Heart right ventricle (tissue), 16 donors: ENCODE data around the gene KLHL29. TPM values are rescaled to one million over a fixed set of nuclear protein-coding genes. Genes with fewer than 3 reads are reported as not detected.

Experiments
- ATAC-seq, 8 donors: fragments of 200-7000 bp; cut with Tn5 transposase; one replicate each; pipeline ENCODE4 v1.9.1; 2020; ENCODE audit warnings: mild to moderate bottlenecking in 8 of 8, moderate library complexity in 8 of 8, moderate number of reproducible peaks in 1 of 8
- DNase-seq, 2 donors: peaks; one replicate each; pipeline ENCODE4 v3.0.0-alpha.2; 2020
- H3K27ac ChIP-seq, 10 donors: fragments of 200-600 bp; sonication (generic) in 2 of 10; one replicate each; pipeline versions ENCODE4 v1.5.0 to v1.8.0; 2020 to 2022; ENCODE audit warnings: mild to moderate bottlenecking in 3 of 10
- H3K27me3 ChIP-seq, 7 donors: fragments of 200-600 bp; one replicate each; pipeline ENCODE4 v1.8.0; 2021 to 2022; ENCODE audit warnings: mild to moderate bottlenecking in 2 of 7
- H3K36me3 ChIP-seq, 9 donors: fragments of 200-600 bp; sonication (generic) in 1 of 9; one replicate each; pipeline versions ENCODE4 v1.5.0 to v1.8.0; 2020 to 2022; ENCODE audit warnings: mild to moderate bottlenecking in 2 of 9
- H3K4me1 ChIP-seq, 9 donors: fragments of 200-600 bp; sonication (generic) in 1 of 9; one replicate each; pipeline versions ENCODE4 v1.5.0 to v1.8.0; 2020 to 2022; ENCODE audit warnings: mild to moderate bottlenecking in 4 of 9
- H3K4me3 ChIP-seq, 10 donors: fragments of 200-600 bp; sonication (generic) in 2 of 10; one replicate each; pipeline versions ENCODE4 v1.5.0 to v1.8.0; 2020 to 2022; ENCODE audit warnings: mild to moderate bottlenecking in 7 of 10, moderate library complexity in 2 of 10
- H3K9me3 ChIP-seq, 11 donors: fragments of 200-600 bp in 10 of 11; sonication (generic) in 2 of 11; one replicate each; pipeline versions ENCODE4 v1.5.0 to v1.8.0; 2013 to 2022; ENCODE audit warnings: mild to moderate bottlenecking in 2 of 11, control low read depth in 1 of 11, moderate library complexity in 1 of 11
- WGBS, 2 donors: extraction: QIAGEN DNeasy Blood & Tissue Kit; methylation state at CpG; one replicate each; pipeline ENCODE4 v1.1.7; 2013; ENCODE audit warnings: inconsistent platforms in 1 of 2; 5-methylcytosine and 5-hydroxymethylcytosine counted together
- intact Hi-C, 10 donors: fragments of 100-400 bp; cut with DNase I; formaldehyde crosslinking; loops; one replicate each; pipeline versions ENCODE4 v1.11.1 to v1.14.2; 2022
- polyA plus RNA-seq, 2 donors: library from polyadenylated mRNA; stranded (reverse); fragments of 200-250 nt; gene quantifications; one replicate each; pipeline ENCODE4 v1.2.3, GENCODE V29; 2013
- total RNA-seq, 10 donors: library from RNA; stranded (reverse); fragmentation: NEBNext Ultra II Directional in 3 of 10; extraction: Animal tissue kit (Norgen Biotek cat#: 25700) in 3 of 10; gene quantifications; one replicate each; pipeline versions ENCODE4 v1.2.1 to v1.2.4, GENCODE V29; 2021 to 2023
- TF ChIP-seq, protein P1 (sequence below), 9 donors: fragments of 200-600 bp; sonication (generic) in 2 of 9; IDR thresholded peaks; one replicate each; pipeline versions ENCODE4 v1.5.0 to v1.8.0; 2021 to 2022; ENCODE audit warnings: antibody characterized with exemption in 9 of 9, mild to moderate bottlenecking in 5 of 9, moderate library complexity in 1 of 9
- donor health status: Arrhythmogenic right ventricular cardiomyopathy.
- donor health status: ischemic (EF 13 %, LVEDD 7.1; RV severe dilation, severe dysfunction).
- donor health status: healthy with polysubstance abuse.
- donor health status: DM: no; HTN: yes; CAD: no.
- donor health status: DM: no; HTN: no; CAD: no.
- donor health status: ischemic (EF 25% LVEDD 6.9; RV normal size, moderate dysfunction).
- donor health status: ischemic (EF 25% LVEDD 5.7; RV mildly dilated, moderate dysfunction).
- donor health status: healthy.
- donor health status: DM: yes; HTN: yes; CAD: no.
- donor health status: Ischemic cardiomyopathy.
- donor health status: ischemic (EF 35%, LVEDD 5.7; RV mildly dilated, moderate dysfunction).
- donor health status: nonischemic (EF 11% LVEDD 7.7; RV severe dilation, severe dysfunction).
- donor health status: DM: yes; HTN: yes; CAD: no.
- donor health status: PGD.
- donor health status: ischemic (EF 29% LVEDD 5.4; RV normal size, mild dysfunction).
- donor health status: nonischemic (EF 23%, LVEDD 6.1; RV moderate dilation, normal function).

KLHL29 gene
- total and polyA plus RNA-seq, 12 donors: 0.71 to 1.5 (median 1.0) TPM

DNA sequence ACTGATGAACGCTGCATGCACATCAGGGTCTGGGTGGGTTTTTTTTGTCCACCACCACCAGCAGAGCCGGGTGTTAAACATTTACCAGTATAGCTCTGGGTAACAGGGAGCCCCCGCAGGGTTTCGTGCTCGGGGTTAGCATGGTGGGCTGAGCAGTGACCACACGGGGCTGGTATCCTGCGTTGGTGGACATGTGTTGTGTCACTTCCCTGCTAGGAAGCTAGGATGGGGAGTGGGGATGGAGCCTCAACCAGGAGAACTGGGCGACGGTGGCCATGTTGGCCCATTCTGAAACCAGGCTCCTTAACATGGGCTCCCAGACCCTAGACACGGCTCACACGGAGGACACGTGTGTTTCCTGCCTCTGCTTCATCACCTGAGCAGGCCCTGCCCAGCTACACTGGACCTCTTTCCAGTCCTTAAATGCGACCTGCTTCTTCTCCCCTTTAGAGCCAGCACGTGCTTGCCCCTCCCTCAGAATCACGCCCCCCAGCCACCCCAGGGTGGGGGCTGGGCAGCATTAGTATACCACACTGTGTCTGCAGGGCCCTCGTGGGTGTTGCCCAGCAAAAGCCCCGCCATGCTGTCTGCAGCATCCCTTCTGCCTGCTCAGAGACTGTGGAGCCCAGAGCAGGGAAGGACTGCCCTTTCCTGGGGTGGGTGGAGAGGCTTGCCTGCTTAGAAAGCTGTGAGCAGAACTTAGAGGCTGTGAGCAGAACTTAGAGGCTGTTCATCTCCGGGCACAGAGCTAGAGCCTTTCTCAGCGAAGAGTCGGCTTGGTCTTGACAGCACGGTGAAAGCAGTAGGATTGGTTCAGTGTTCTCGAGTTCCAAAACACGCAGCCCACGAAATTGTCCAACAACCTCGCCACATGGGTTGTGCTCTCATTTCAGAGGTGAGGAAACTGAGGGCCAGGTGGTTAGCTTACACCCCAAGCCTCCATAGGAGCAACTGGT lies 142.1 kb downstream of the KLHL29 start:
- peaks cover 0 to 26% (median 10%) of the 10 kb centered on the region in 9 donors for H3K4me1 ChIP-seq
- H3K27ac ChIP-seq: no peak overlapping the region
- DNase-seq: no peak
- H3K9me3 ChIP-seq: no peaks in the 10 kb centered on the region
- intact Hi-C loops: no loop called here
- 90 to 93% methylated on average over 25 of the region's 25 CpGs for WGBS, 2 donors
- no peaks in the 10 kb centered on the region for H3K36me3 ChIP-seq
- TF ChIP-seq, protein P1, sequence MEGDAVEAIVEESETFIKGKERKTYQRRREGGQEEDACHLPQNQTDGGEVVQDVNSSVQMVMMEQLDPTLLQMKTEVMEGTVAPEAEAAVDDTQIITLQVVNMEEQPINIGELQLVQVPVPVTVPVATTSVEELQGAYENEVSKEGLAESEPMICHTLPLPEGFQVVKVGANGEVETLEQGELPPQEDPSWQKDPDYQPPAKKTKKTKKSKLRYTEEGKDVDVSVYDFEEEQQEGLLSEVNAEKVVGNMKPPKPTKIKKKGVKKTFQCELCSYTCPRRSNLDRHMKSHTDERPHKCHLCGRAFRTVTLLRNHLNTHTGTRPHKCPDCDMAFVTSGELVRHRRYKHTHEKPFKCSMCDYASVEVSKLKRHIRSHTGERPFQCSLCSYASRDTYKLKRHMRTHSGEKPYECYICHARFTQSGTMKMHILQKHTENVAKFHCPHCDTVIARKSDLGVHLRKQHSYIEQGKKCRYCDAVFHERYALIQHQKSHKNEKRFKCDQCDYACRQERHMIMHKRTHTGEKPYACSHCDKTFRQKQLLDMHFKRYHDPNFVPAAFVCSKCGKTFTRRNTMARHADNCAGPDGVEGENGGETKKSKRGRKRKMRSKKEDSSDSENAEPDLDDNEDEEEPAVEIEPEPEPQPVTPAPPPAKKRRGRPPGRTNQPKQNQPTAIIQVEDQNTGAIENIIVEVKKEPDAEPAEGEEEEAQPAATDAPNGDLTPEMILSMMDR (IDR thresholded peaks at IDR 0.05): no peak
- peaks cover 0 to 8% (median 0%) of the 10 kb centered on the region in 7 donors for H3K27me3 ChIP-seq
- H3K4me3 ChIP-seq: no peak overlapping the region
- ATAC-seq: no peak

DNA sequence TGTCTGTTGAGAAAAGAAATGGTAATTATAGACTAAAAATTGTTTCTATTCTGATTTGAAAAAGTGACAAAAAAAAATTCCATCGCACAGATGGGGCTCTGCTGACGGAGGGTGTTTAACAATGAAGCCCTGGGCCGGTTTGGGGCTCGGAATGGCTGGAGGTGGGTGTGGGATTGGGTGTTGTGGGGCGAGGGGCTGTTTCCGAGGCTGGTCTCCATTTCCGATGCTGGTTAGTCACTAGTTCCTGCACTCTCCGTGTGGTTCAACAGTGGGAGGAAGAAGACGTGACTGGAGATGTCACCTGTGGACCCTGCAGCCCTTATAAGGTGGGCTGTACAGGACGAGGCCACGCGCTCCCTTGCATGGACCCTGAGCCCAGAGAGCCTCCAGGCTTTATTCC lies 143.2 kb downstream of the KLHL29 start:
- no peak overlapping the region for H3K27ac ChIP-seq
- TF ChIP-seq, protein P1 (IDR thresholded peaks at IDR 0.05): no peak
- DNase-seq: no peak
- no peaks in the 10 kb centered on the region for H3K9me3 ChIP-seq
- intact Hi-C loops: no loop called here
- H3K4me3 ChIP-seq: no peak overlapping the region
- peaks cover 0 to 8% (median 0%) of the 10 kb centered on the region in 7 donors for H3K27me3 ChIP-seq
- peaks cover 0 to 27% (median 10%) of the 10 kb centered on the region in 9 donors for H3K4me1 ChIP-seq
- H3K36me3 ChIP-seq: no peaks in the 10 kb centered on the region
- WGBS, 2 donors: 93 to 94% methylated on average over 12 of the region's 12 CpGs
- ATAC-seq: no peak

DNA sequence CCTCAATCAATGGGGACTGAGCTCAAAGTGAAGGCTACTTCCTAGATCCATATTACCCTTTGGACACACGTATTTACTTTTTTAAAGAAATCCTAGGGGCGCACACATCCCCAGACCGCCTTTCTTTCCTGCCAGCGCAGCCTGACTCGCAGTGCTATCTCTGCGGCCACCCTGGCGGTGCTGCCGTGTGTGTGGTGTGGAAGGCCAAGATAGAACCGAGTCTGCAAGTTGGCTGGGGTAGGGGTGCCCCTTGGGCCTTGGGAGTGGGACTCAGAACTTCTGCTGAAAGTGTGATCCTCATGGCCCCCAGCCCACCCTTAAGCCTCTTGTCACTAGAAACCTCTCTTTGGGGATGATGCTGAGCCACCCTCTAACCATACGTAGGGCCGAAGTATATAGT lies 143.7 kb downstream of the KLHL29 start:
- ATAC-seq: no peak

DNA sequence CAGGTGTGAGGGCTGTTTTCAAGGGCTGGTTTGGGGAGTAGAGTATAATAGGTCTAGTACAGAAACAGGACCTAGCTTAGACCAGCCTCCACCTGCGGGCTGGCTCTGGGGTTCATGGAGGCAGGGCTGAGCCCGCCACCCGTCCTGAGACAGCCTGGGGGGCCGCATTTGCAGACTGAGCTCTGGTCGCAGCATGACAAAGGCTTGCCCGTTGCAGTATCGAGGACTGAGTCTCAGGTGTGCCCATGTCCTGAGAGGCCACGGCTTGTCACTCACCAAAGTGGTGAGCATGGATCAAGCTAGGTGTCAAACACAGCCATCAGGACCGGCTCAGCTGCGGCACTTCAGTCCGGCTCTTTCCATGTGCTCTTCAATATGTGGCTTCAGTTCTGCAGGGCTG lies 144.7 kb downstream of the KLHL29 start:
- WGBS, 2 donors: 95 to 97% methylated on average over 11 of the region's 11 CpGs
- peaks cover 0 to 8% (median 0%) of the 10 kb centered on the region in 7 donors for H3K27me3 ChIP-seq
- no peaks in the 10 kb centered on the region for H3K9me3 ChIP-seq
- intact Hi-C loops: no loop called here
- peaks cover 0 to 12% (median 6%) of the 10 kb centered on the region in 9 donors for H3K4me1 ChIP-seq
- TF ChIP-seq, protein P1 (IDR thresholded peaks at IDR 0.05): no peak
- DNase-seq (no peak), ATAC-seq (no peak)
- no peak overlapping the region for H3K4me3 ChIP-seq
- H3K27ac ChIP-seq: no peak overlapping the region
- H3K36me3 ChIP-seq: no peaks in the 10 kb centered on the region

More for the DNA sequence above, 143.7 kb downstream of the KLHL29 start:
- no peaks in the 10 kb centered on the region for H3K36me3 ChIP-seq
- TF ChIP-seq, protein P1 (IDR thresholded peaks at IDR 0.05): no peak
- intact Hi-C loops: no loop called here
- H3K27me3 ChIP-seq: peaks cover 0 to 8% (median 0%) of the 10 kb centered on the region in 7 donors
- 95% methylated on average over 11 of the region's 11 CpGs for WGBS, 2 donors
- no peak overlapping the region for H3K27ac ChIP-seq
- no peaks in the 10 kb centered on the region for H3K9me3 ChIP-seq
- H3K4me3 ChIP-seq: no peak overlapping the region
- DNase-seq: no peak
- peaks cover 0 to 21% (median 10%) of the 10 kb centered on the region in 9 donors for H3K4me1 ChIP-seq
